Measurements from ENCODE around the gene PHACTR4. TPM values are rescaled to one million over a fixed set of nuclear protein-coding genes. Genes with fewer than 3 reads are reported as not detected.
"Not testable (repeated sequence)": the region's sequence is repeated elsewhere in the genome, so short reads cannot be mapped to it uniquely, and the experiment has no call there.

Gene PHACTR4
- total and polyA plus RNA-seq, 11 donors, result 13.6 to 30.5 (median 19.0) TPM

- 47 to 51% (median 48%) methylated on average over 7 of the region's 7 CpGs for WGBS, 4 donors
- Histone ChIP-seq H3K27ac (no peak overlapping the region), H3K9me3 (no peaks in the 10 kb centered on the region), H3K4me3 (no peak overlapping the region), H3K4me1 (peaks cover 0 to 2% (median 0%) of the 10 kb centered on the region in 12 donors), H3K27me3 (no peaks in the 10 kb centered on the region), H3K36me3 (no peaks in the 10 kb centered on the region)
- intact Hi-C loops (cut with DNase I), result loop anchor here in 8 of 10 donors (2.0 to 10.0 kb wide), 7 partner anchors 113 to 518 kb away; no protein-coding TSS in a partner anchor
- peak in 2 of 4 donors; percentile 45 to 59 for ATAC-seq
- peak; percentile 43 to 74 (median 64) for DNase-seq
- TF ChIP-seq POLR2A (IDR thresholded peaks at IDR 0.05) (no peak), CTCF (IDR thresholded peaks at IDR 0.05) (peak; percentile 52 to 78 (median 62))
Observed at GRCh38 chr1:28359592-28360239, 9.8 kb upstream of the PHACTR4 start.

- DNase-seq (no peak), ATAC-seq (no peak)
- Histone ChIP-seq H3K4me1 (peaks cover 0 to 6% (median 1%) of the 10 kb centered on the region in 12 donors), H3K4me3 (no peak overlapping the region), H3K36me3 (no peaks in the 10 kb centered on the region), H3K27ac (no peak overlapping the region), H3K9me3 (no peaks in the 10 kb centered on the region), H3K27me3 (no peaks in the 10 kb centered on the region)
- TF ChIP-seq POLR2A (IDR thresholded peaks at IDR 0.05) (no peak), CTCF (IDR thresholded peaks at IDR 0.05) (no peak)
- intact Hi-C loops (cut with DNase I), result loop anchor here in 2 of 10 donors (5.0 to 10.0 kb wide), 2 partner anchors 237 to 510 kb away; no protein-coding TSS in a partner anchor
- 60 to 69% (median 64%) methylated on average over 4 of the region's 4 CpGs for WGBS, 4 donors
Observed at GRCh38 chr1:28364888-28365287, 4.7 kb upstream of the PHACTR4 start.

GRCh38 chr1:28365864-28366263, 3.7 kb upstream of the PHACTR4 start:
- Histone ChIP-seq H3K27me3 (no peaks in the 10 kb centered on the region), H3K36me3 (no peaks in the 10 kb centered on the region), H3K27ac (no peak overlapping the region), H3K4me1 (peaks cover 0 to 12% (median 6%) of the 10 kb centered on the region in 12 donors), H3K9me3 (no peaks in the 10 kb centered on the region), H3K4me3 (no peak overlapping the region)
- DNase-seq (no peak), ATAC-seq (no peak)
- no peak for TF ChIP-seq POLR2A (IDR thresholded peaks at IDR 0.05)
- TF ChIP-seq CTCF (IDR thresholded peaks at IDR 0.05), result no peak
- WGBS, 4 donors, result 90 to 96% (median 94%) methylated on average over 7 of the region's 7 CpGs
- intact Hi-C loops (cut with DNase I), result loop anchor here in 1 of 10 donors (10.0 kb wide), 1 partner anchor 509 kb away; no protein-coding TSS in a partner anchor

GRCh38 chr1:28368608-28369007, 932 bp upstream of the PHACTR4 start:
- not testable (repeated sequence) for DNase-seq, H3K27ac ChIP-seq, H3K4me3 ChIP-seq, H3K9me3 ChIP-seq, H3K36me3 ChIP-seq, H3K27me3 ChIP-seq, ATAC-seq
- intact Hi-C loops (cut with DNase I), result loop anchor here in 2 of 10 donors (2.0 to 10.0 kb wide), 2 partner anchors 120 to 506 kb away; no protein-coding TSS in a partner anchor
- peaks cover 0 to 26% (median 15%) of the 10 kb centered on the region in 12 donors for H3K4me1 ChIP-seq
- WGBS, 4 donors, result 95 to 99% (median 97%) methylated on average over 15 of the region's 15 CpGs
